Activated naive CD4-positive, alpha-beta T cell (primary cell): ENCODE data around the gene AMOTL1.
"Not testable (repeated sequence)": the region's sequence is repeated elsewhere in the genome, so short reads cannot be mapped to it uniquely, and the experiment has no call there.

ENCODE experiments used
- DNase-seq, 4 experiments: peaks; one replicate each; lab custom pipeline; 2025; lab: John Stamatoyannopoulos, UW

Gene AMOTL1

GRCh38 chr11:94794287-94795168 lies 26.4 kb downstream of the AMOTL1 start:
- no peak for DNase-seq

- no peak for DNase-seq
These were observed 27.5 kb downstream of the AMOTL1 start for GRCh38 chr11:94795476-94796189.

- DNase-seq: no peak
These were observed 28.0 kb downstream of the AMOTL1 start for GRCh38 chr11:94796190-94796580.

- DNase-seq: no peak
These were observed 28.7 kb downstream of the AMOTL1 start for GRCh38 chr11:94796863-94797262.

- no peak for DNase-seq
These were observed 31.6 kb downstream of the AMOTL1 start for GRCh38 chr11:94799726-94800125.

GRCh38 chr11:94800414-94800813 lies 32.3 kb downstream of the AMOTL1 start:
- no peak for DNase-seq

- no peak for DNase-seq
These were observed 33.8 kb downstream of the AMOTL1 start for GRCh38 chr11:94801866-94802460.

- DNase-seq: no peak
These were observed 34.3 kb downstream of the AMOTL1 start for GRCh38 chr11:94802501-94802900.

GRCh38 chr11:94803491-94803890 lies 35.3 kb downstream of the AMOTL1 start:
- DNase-seq: no peak

- DNase-seq: no peak
These were observed 36.7 kb downstream of the AMOTL1 start for GRCh38 chr11:94804874-94805273.

- DNase-seq: no peak
These were observed 37.9 kb downstream of the AMOTL1 start for GRCh38 chr11:94806014-94806413.

GRCh38 chr11:94806419-94806818 lies 38.3 kb downstream of the AMOTL1 start:
- DNase-seq: no peak

GRCh38 chr11:94809251-94809650 lies 41.1 kb downstream of the AMOTL1 start:
- DNase-seq: no peak

GRCh38 chr11:94812724-94813720 lies 44.9 kb downstream of the AMOTL1 start:
- DNase-seq: not testable (repeated sequence)

- no peak for DNase-seq
These were observed 46.3 kb downstream of the AMOTL1 start for GRCh38 chr11:94814272-94814976.

GRCh38 chr11:94815705-94816344 lies 47.7 kb downstream of the AMOTL1 start:
- DNase-seq: no peak

- no peak for DNase-seq
These were observed 52.3 kb downstream of the AMOTL1 start for GRCh38 chr11:94820480-94820879.

- no peak for DNase-seq
These were observed 53.3 kb downstream of the AMOTL1 start for GRCh38 chr11:94821439-94821838.

GRCh38 chr11:94822080-94822479 lies 53.9 kb downstream of the AMOTL1 start:
- no peak for DNase-seq

- DNase-seq: no peak
These were observed 55.1 kb downstream of the AMOTL1 start for GRCh38 chr11:94823102-94823732.
